Endothelial cell of umbilical vein (primary cell): ENCODE data around the gene PNPLA2.

Experiments
- CTCF ChIP-seq, 2 donors: IDR thresholded peaks; 1 replicate in 1 of 2; 2 replicates in 1 of 2; pipeline ENCODE4 v1.5.1; 2011; ENCODE audit warnings: low read length in 2 of 2, mild to moderate bottlenecking in 2 of 2, moderate library complexity in 2 of 2, control low read depth in 1 of 2, inconsistent platforms in 1 of 2, low read depth in 1 of 2; ENCODE audit not compliant: insufficient read depth in 1 of 2; ENCODE audit errors: extremely low read depth in 1 of 2
- EZH2 ChIP-seq: IDR thresholded peaks from 2 replicates; pipeline ENCODE4 v1.6.1; 2012; ENCODE audit warnings: borderline replicate concordance, low read depth, mild to moderate bottlenecking, moderate library complexity, low read length, inconsistent platforms; ENCODE audit not compliant: severe bottlenecking
- JUN ChIP-seq: IDR thresholded peaks from 2 replicates; pipeline ENCODE4 v1.6.1; 2011; ENCODE audit warnings: borderline replicate concordance, low read depth; ENCODE audit not compliant: insufficient read length, insufficient read depth
- MYC ChIP-seq: IDR thresholded peaks from one replicate; pipeline ENCODE4 v1.6.1; 2011; ENCODE audit warnings: mild to moderate bottlenecking, low read depth, low read length
- POLR2A ChIP-seq: IDR thresholded peaks from 2 replicates; pipeline ENCODE4 v1.6.1; 2012; ENCODE audit warnings: low read depth, mild to moderate bottlenecking, control low read depth, low read length
- POLR2AphosphoS5 ChIP-seq: IDR thresholded peaks from 2 replicates; pipeline ENCODE4 v1.6.1; 2012; ENCODE audit warnings: low read depth, mild to moderate bottlenecking, control low read depth, low read length, moderate library complexity; ENCODE audit not compliant: insufficient read depth

- TF ChIP-seq POLR2AphosphoS5 (no peak), CTCF (IDR thresholded peaks at IDR 0.05; ENCODE audit: extremely low read depth in 1 of 2, insufficient read depth in 1 of 2, low read depth in 1 of 2, low read length in 2 of 2) (no peak), POLR2A (no peak), EZH2 (no peak), JUN (no peak), MYC (no peak)
These were observed 5.7 kb upstream of the PNPLA2 start for GRCh38 chr11:813072-813455.
